ENCODE measurements around the gene C1orf167.

C1orf167 gene

GRCh38 chr1:11738783-11739182, 23.2 kb upstream of the C1orf167 start:
- H3K36me3 ChIP-seq (ENCODE audit: insufficient read depth, low read depth, low read length): 0 out of 2 replicates have a peak, but pooled peaks cover 5% of the 10 kb centered on the region
- H3K9ac ChIP-seq (ENCODE audit: low read depth, low read length): no peak overlapping the region
- no peaks in the 10 kb centered on the region for H3K9me3 ChIP-seq (ENCODE audit: insufficient read depth, low read depth, low read length)
- H3K4me1 ChIP-seq (ENCODE audit: insufficient read depth, low read length): peaks cover 11% of the 10 kb centered on the region
- no peak overlapping the region for H3K4me3 ChIP-seq (ENCODE audit: low read length)
- H3K27me3 ChIP-seq (ENCODE audit: insufficient read depth, low read length): no peaks in the 10 kb centered on the region
- H3K27ac ChIP-seq (ENCODE audit: low read length): no peak overlapping the region

GRCh38 chr1:11740258-11741192, 21.5 kb upstream of the C1orf167 start:
- peaks cover 11% of the 10 kb centered on the region for H3K4me1 ChIP-seq (ENCODE audit: insufficient read depth, low read length)
- no peak overlapping the region for H3K4me3 ChIP-seq (ENCODE audit: low read length)
- H3K9me3 ChIP-seq (ENCODE audit: insufficient read depth, low read depth, low read length): no peaks in the 10 kb centered on the region
- no peak overlapping the region for H3K9ac ChIP-seq (ENCODE audit: low read depth, low read length)
- H3K27ac ChIP-seq (ENCODE audit: low read length): no peak overlapping the region
- H3K27me3 ChIP-seq (ENCODE audit: insufficient read depth, low read length): no peaks in the 10 kb centered on the region
- 0 out of 2 replicates have a peak, but pooled peaks cover 5% of the 10 kb centered on the region for H3K36me3 ChIP-seq (ENCODE audit: insufficient read depth, low read depth, low read length)

GRCh38 chr1:11741482-11741881, 20.5 kb upstream of the C1orf167 start:
- no peaks in the 10 kb centered on the region for H3K9me3 ChIP-seq (ENCODE audit: insufficient read depth, low read depth, low read length)
- peaks cover 11% of the 10 kb centered on the region for H3K4me1 ChIP-seq (ENCODE audit: insufficient read depth, low read length)
- H3K4me3 ChIP-seq (ENCODE audit: low read length): no peak overlapping the region
- H3K9ac ChIP-seq (ENCODE audit: low read depth, low read length): no peak overlapping the region
- no peaks in the 10 kb centered on the region for H3K27me3 ChIP-seq (ENCODE audit: insufficient read depth, low read length)
- H3K36me3 ChIP-seq (ENCODE audit: insufficient read depth, low read depth, low read length): peaks cover 13% of the 10 kb centered on the region
- no peak overlapping the region for H3K27ac ChIP-seq (ENCODE audit: low read length)

DNA sequence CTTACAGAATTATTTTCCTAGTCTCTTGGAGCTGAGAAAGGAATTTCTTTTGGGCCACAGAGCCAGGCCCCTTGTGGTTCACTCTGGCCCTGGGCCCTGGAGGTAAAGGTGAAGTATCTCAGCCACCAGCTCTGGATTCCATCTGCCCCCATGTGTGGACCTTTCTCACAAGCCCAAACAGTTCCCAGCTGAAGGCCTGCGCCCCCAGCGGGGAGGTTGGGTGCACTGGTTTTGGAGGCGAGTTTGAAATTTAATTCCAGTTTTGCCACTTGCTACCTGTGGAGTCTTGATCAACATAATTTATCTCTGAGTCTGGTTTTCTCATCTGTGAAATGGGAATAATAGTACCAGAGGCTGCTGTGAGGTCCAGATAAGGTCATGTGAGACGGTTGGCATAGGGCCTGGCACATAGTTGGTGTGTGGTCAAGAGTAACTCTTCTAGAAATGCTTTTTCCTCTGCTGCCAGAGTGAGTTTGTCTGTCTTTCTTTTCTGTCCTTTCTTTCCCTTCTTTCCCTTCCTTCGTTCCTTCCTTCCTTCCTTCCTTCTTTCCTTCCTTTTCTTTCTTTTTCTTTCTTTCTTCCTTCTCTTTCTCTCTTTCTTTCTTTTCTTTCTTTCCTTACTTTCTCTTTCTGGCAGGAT, 20.0 kb upstream of the C1orf167 start:
- peaks cover 14% of the 10 kb centered on the region for H3K36me3 ChIP-seq (ENCODE audit: insufficient read depth, low read depth, low read length)
- H3K9ac ChIP-seq (ENCODE audit: low read depth, low read length): no peak overlapping the region
- no peaks in the 10 kb centered on the region for H3K9me3 ChIP-seq (ENCODE audit: insufficient read depth, low read depth, low read length)
- no peaks in the 10 kb centered on the region for H3K27me3 ChIP-seq (ENCODE audit: insufficient read depth, low read length)
- H3K4me3 ChIP-seq (ENCODE audit: low read length): no peak overlapping the region
- peaks cover 9% of the 10 kb centered on the region for H3K4me1 ChIP-seq (ENCODE audit: insufficient read depth, low read length)
- H3K27ac ChIP-seq (ENCODE audit: low read length): no peak overlapping the region

- Histone ChIP-seq H3K36me3 (ENCODE audit: insufficient read depth, low read depth, low read length) (peaks cover 22% of the 10 kb centered on the region), H3K4me3 (ENCODE audit: low read length) (no peak overlapping the region), H3K27ac (ENCODE audit: low read length) (no peak overlapping the region), H3K4me1 (ENCODE audit: insufficient read depth, low read length) (no peaks in the 10 kb centered on the region), H3K9ac (ENCODE audit: low read depth, low read length) (no peak overlapping the region), H3K27me3 (ENCODE audit: insufficient read depth, low read length) (no peaks in the 10 kb centered on the region), H3K9me3 (ENCODE audit: insufficient read depth, low read depth, low read length) (no peaks in the 10 kb centered on the region)
Observed at GRCh38 chr1:11744287-11744686, 17.7 kb upstream of the C1orf167 start.

- H3K27ac ChIP-seq (ENCODE audit: low read length): no peak overlapping the region
- H3K4me3 ChIP-seq (ENCODE audit: low read length): no peak overlapping the region
- no peaks in the 10 kb centered on the region for H3K4me1 ChIP-seq (ENCODE audit: insufficient read depth, low read length)
- no peak overlapping the region for H3K9ac ChIP-seq (ENCODE audit: low read depth, low read length)
- no peaks in the 10 kb centered on the region for H3K27me3 ChIP-seq (ENCODE audit: insufficient read depth, low read length)
- peaks cover 39% of the 10 kb centered on the region for H3K36me3 ChIP-seq (ENCODE audit: insufficient read depth, low read depth, low read length)
- H3K9me3 ChIP-seq (ENCODE audit: insufficient read depth, low read depth, low read length): no peaks in the 10 kb centered on the region
Observed at GRCh38 chr1:11746092-11746491, 15.9 kb upstream of the C1orf167 start.

- H3K27me3 ChIP-seq (ENCODE audit: insufficient read depth, low read length): no peaks in the 10 kb centered on the region
- no peaks in the 10 kb centered on the region for H3K4me1 ChIP-seq (ENCODE audit: insufficient read depth, low read length)
- H3K27ac ChIP-seq (ENCODE audit: low read length): no peak overlapping the region
- H3K36me3 ChIP-seq (ENCODE audit: insufficient read depth, low read depth, low read length): peaks cover 39% of the 10 kb centered on the region
- H3K9ac ChIP-seq (ENCODE audit: low read depth, low read length): no peak overlapping the region
- H3K9me3 ChIP-seq (ENCODE audit: insufficient read depth, low read depth, low read length): no peaks in the 10 kb centered on the region
- H3K4me3 ChIP-seq (ENCODE audit: low read length): no peak overlapping the region
Observed at GRCh38 chr1:11746795-11747487, 15.1 kb upstream of the C1orf167 start.

GRCh38 chr1:11748294-11749202, 13.4 kb upstream of the C1orf167 start:
- Histone ChIP-seq H3K27ac (ENCODE audit: low read length) (no peak overlapping the region), H3K9ac (ENCODE audit: low read depth, low read length) (no peak overlapping the region), H3K9me3 (ENCODE audit: insufficient read depth, low read depth, low read length) (no peaks in the 10 kb centered on the region), H3K4me1 (ENCODE audit: insufficient read depth, low read length) (0 out of 2 replicates have a peak, but pooled peaks cover 3% of the 10 kb centered on the region), H3K27me3 (ENCODE audit: insufficient read depth, low read length) (no peaks in the 10 kb centered on the region), H3K36me3 (ENCODE audit: insufficient read depth, low read depth, low read length) (peaks cover 39% of the 10 kb centered on the region), H3K4me3 (ENCODE audit: low read length) (no peak overlapping the region)

- H3K9me3 ChIP-seq (ENCODE audit: insufficient read depth, low read depth, low read length): no peaks in the 10 kb centered on the region
- H3K27me3 ChIP-seq (ENCODE audit: insufficient read depth, low read length): no peaks in the 10 kb centered on the region
- 0 out of 2 replicates have a peak, but pooled peaks cover 3% of the 10 kb centered on the region for H3K4me1 ChIP-seq (ENCODE audit: insufficient read depth, low read length)
- H3K27ac ChIP-seq (ENCODE audit: low read length): no peak overlapping the region
- no peak overlapping the region for H3K4me3 ChIP-seq (ENCODE audit: low read length)
- H3K9ac ChIP-seq (ENCODE audit: low read depth, low read length): no peak overlapping the region
- H3K36me3 ChIP-seq (ENCODE audit: insufficient read depth, low read depth, low read length): peaks cover 39% of the 10 kb centered on the region
Observed at GRCh38 chr1:11749203-11749689, 12.7 kb upstream of the C1orf167 start.

GRCh38 chr1:11749996-11750395, 12.0 kb upstream of the C1orf167 start:
- H3K27me3 ChIP-seq (ENCODE audit: insufficient read depth, low read length): no peaks in the 10 kb centered on the region
- peaks cover 39% of the 10 kb centered on the region for H3K36me3 ChIP-seq (ENCODE audit: insufficient read depth, low read depth, low read length)
- no peak overlapping the region for H3K27ac ChIP-seq (ENCODE audit: low read length)
- H3K4me1 ChIP-seq (ENCODE audit: insufficient read depth, low read length): 0 out of 2 replicates have a peak, but pooled peaks cover 3% of the 10 kb centered on the region
- H3K9me3 ChIP-seq (ENCODE audit: insufficient read depth, low read depth, low read length): no peaks in the 10 kb centered on the region
- H3K4me3 ChIP-seq (ENCODE audit: low read length): no peak overlapping the region
- no peak overlapping the region for H3K9ac ChIP-seq (ENCODE audit: low read depth, low read length)

- H3K27ac ChIP-seq (ENCODE audit: low read length): no peak overlapping the region
- no peak overlapping the region for H3K9ac ChIP-seq (ENCODE audit: low read depth, low read length)
- peaks cover 35% of the 10 kb centered on the region for H3K36me3 ChIP-seq (ENCODE audit: insufficient read depth, low read depth, low read length)
- no peaks in the 10 kb centered on the region for H3K27me3 ChIP-seq (ENCODE audit: insufficient read depth, low read length)
- H3K9me3 ChIP-seq (ENCODE audit: insufficient read depth, low read depth, low read length): no peaks in the 10 kb centered on the region
- H3K4me3 ChIP-seq (ENCODE audit: low read length): no peak overlapping the region
- 0 out of 2 replicates have a peak, but pooled peaks cover 3% of the 10 kb centered on the region for H3K4me1 ChIP-seq (ENCODE audit: insufficient read depth, low read length)
Observed at GRCh38 chr1:11751087-11751486, 10.9 kb upstream of the C1orf167 start.

Measured in iPS-20b (cell line).